NCI-H2107 treated with DMSO at 0.1 percent for 48 hours (cell line): Measurements from ENCODE around the gene CACNA1E.

ENCODE experiments used
- DNase-seq: peaks from one replicate; lab custom pipeline; 2025; ENCODE audit not compliant: unreplicated experiment; lab: John Stamatoyannopoulos, UW

CACNA1E gene

GRCh38 chr1:181559142-181559541 is 75.8 kb downstream of the CACNA1E start:
- no peak for DNase-seq

- DNase-seq = no peak
These were observed 79.1 kb downstream of the CACNA1E start for GRCh38 chr1:181562395-181562794.

GRCh38 chr1:181568736-181569135 is 85.4 kb downstream of the CACNA1E start:
- DNase-seq = no peak

- no peak for DNase-seq
These were observed 94.2 kb downstream of the CACNA1E start for GRCh38 chr1:181577475-181577874.

- DNase-seq = no peak
These were observed 100.3 kb downstream of the CACNA1E start for GRCh38 chr1:181583598-181583997.

- no peak for DNase-seq
These were observed 104.6 kb downstream of the CACNA1E start for GRCh38 chr1:181587870-181588438.

- DNase-seq = no peak
These were observed 105.3 kb downstream of the CACNA1E start for GRCh38 chr1:181588631-181589030.

- no peak for DNase-seq
These were observed 109.0 kb downstream of the CACNA1E start for GRCh38 chr1:181592255-181592859.

GRCh38 chr1:181593042-181593441 is 109.7 kb downstream of the CACNA1E start:
- no peak for DNase-seq

- DNase-seq = no peak
These were observed 111.2 kb downstream of the CACNA1E start for GRCh38 chr1:181594553-181594952.

GRCh38 chr1:181595234-181595633 is 111.9 kb downstream of the CACNA1E start:
- no peak for DNase-seq

GRCh38 chr1:181601186-181601950 is 118.1 kb downstream of the CACNA1E start:
- peak; percentile 36 for DNase-seq

GRCh38 chr1:181603735-181604410 is 120.6 kb downstream of the CACNA1E start:
- DNase-seq = no peak

- peak; percentile 82 for DNase-seq
These were observed 121.3 kb downstream of the CACNA1E start for GRCh38 chr1:181604482-181605249.

GRCh38 chr1:181607524-181607923 is 124.2 kb downstream of the CACNA1E start:
- no peak for DNase-seq

- no peak for DNase-seq
These were observed 125.1 kb downstream of the CACNA1E start for GRCh38 chr1:181608386-181608785.

- DNase-seq = no peak
These were observed 125.6 kb downstream of the CACNA1E start for GRCh38 chr1:181608948-181609347.

GRCh38 chr1:181612100-181612499 is 128.8 kb downstream of the CACNA1E start:
- DNase-seq = no peak

GRCh38 chr1:181618559-181618958 is 135.2 kb downstream of the CACNA1E start:
- no peak for DNase-seq

- no peak for DNase-seq
These were observed 136.9 kb downstream of the CACNA1E start for GRCh38 chr1:181620183-181620582.

- DNase-seq = no peak
These were observed 140.5 kb downstream of the CACNA1E start for GRCh38 chr1:181623850-181624249.
